ENCODE measurements around the gene PDE2A. TPM values are rescaled to one million over a fixed set of nuclear protein-coding genes. Genes with fewer than 3 reads are reported as not detected.

The PDE2A gene
- total and polyA plus RNA-seq, 2 donors (not counting 1 experiment from before 2014, with no cell fraction given) = 0.88 to 2.9 TPM

DNA sequence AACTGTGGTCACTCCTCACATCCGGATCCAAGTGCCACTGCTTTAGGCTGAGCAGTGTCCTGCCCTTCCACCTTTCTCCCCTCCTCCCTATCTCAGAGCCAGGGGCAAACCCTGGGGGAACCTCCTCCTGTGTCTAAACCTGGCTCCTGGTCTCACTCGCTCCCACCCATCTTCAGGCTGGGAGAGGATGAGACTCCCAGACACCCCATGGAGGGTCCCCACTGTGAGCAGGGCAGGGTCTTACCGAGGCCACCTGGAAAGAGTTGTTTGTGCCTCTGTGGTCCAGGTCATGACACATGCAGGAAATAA, 93.6 kb downstream of the PDE2A start:
- intact Hi-C loops (cut with micrococcal nuclease) = no loop called here
- 71% methylated on average over 3 of the region's 3 CpGs for WGBS (ENCODE audit: insufficient coverage)
- Mint-ChIP-seq H3K4me3 (no peak overlapping the region), H3K27me3 (peaks cover 3% of the 10 kb centered on the region), H3K27ac (no peak overlapping the region), H3K4me1 (peaks cover 22% of the 10 kb centered on the region), H3K9me3 (ENCODE audit: insufficient read depth) (no peaks in the 10 kb centered on the region)
- H3K4me3 ChIP-seq (ENCODE audit: control extremely low read depth in 1 of 5, extremely low read depth in 1 of 5, insufficient read depth in 1 of 5, low read depth in 2 of 5, low read length in 4 of 5) = no peak overlapping the region
- peaks cover 15% of the 10 kb centered on the region in 2 donors for H3K4me1 ChIP-seq (ENCODE audit: control insufficient read depth in 2 of 2, insufficient read depth in 2 of 2, low read length in 2 of 2)
- H3K9ac ChIP-seq (ENCODE audit: low read length) = no peak overlapping the region
- ATAC-seq (ENCODE audit: low read depth) (no peak), DNase-seq (no peak)
- no peaks in the 10 kb centered on the region for H3K79me2 ChIP-seq (ENCODE audit: control insufficient read depth, insufficient read depth, low read length)
- TF ChIP-seq, protein P1, sequence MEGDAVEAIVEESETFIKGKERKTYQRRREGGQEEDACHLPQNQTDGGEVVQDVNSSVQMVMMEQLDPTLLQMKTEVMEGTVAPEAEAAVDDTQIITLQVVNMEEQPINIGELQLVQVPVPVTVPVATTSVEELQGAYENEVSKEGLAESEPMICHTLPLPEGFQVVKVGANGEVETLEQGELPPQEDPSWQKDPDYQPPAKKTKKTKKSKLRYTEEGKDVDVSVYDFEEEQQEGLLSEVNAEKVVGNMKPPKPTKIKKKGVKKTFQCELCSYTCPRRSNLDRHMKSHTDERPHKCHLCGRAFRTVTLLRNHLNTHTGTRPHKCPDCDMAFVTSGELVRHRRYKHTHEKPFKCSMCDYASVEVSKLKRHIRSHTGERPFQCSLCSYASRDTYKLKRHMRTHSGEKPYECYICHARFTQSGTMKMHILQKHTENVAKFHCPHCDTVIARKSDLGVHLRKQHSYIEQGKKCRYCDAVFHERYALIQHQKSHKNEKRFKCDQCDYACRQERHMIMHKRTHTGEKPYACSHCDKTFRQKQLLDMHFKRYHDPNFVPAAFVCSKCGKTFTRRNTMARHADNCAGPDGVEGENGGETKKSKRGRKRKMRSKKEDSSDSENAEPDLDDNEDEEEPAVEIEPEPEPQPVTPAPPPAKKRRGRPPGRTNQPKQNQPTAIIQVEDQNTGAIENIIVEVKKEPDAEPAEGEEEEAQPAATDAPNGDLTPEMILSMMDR (IDR thresholded peaks at IDR 0.05) = no peak
- TF ChIP-seq EZH2 (IDR thresholded peaks at IDR 0.05; ENCODE audit: borderline replicate concordance, insufficient read depth, low read depth, low read length, poor library complexity, severe bottlenecking) = no peak
- H3K27me3 ChIP-seq (replicated peaks in 1 of 4; ENCODE audit: control extremely low read depth in 1 of 4, control insufficient read depth in 3 of 4, insufficient read depth in 4 of 4, low read length in 3 of 4) = peaks cover 0 to 10% (median 0%) of the 10 kb centered on the region in 4 experiments
- ChIA-PET POLR2A (no interaction called here), CTCF (no interaction called here)
- no peak overlapping the region for H3K27ac ChIP-seq (ENCODE audit: low read length in 2 of 2)
- no peaks in the 10 kb centered on the region for H4K20me1 ChIP-seq (ENCODE audit: control insufficient read depth, insufficient read depth, low read length, poor library complexity, severe bottlenecking)
- H3K36me3 ChIP-seq (replicated peaks in 1 of 2; ENCODE audit: control extremely low read depth in 1 of 2, control insufficient read depth in 1 of 2, extremely low read depth in 1 of 2, insufficient read depth in 2 of 2, low read length in 1 of 2) = no peaks in the 10 kb centered on the region
- H3K9me3 ChIP-seq (ENCODE audit: control extremely low read depth in 1 of 3, control insufficient read depth in 2 of 3, insufficient read depth in 1 of 3, low read length in 2 of 3) = peaks cover 0 to 3% (median 0%) of the 10 kb centered on the region in 3 donors
- H3K4me2 ChIP-seq (replicated peaks; ENCODE audit: low read depth, low read length, poor library complexity, severe bottlenecking) = no peak overlapping the region
- H2AFZ ChIP-seq (ENCODE audit: insufficient read depth, low read depth, low read length, poor library complexity, severe bottlenecking) = no peak overlapping the region

DNA sequence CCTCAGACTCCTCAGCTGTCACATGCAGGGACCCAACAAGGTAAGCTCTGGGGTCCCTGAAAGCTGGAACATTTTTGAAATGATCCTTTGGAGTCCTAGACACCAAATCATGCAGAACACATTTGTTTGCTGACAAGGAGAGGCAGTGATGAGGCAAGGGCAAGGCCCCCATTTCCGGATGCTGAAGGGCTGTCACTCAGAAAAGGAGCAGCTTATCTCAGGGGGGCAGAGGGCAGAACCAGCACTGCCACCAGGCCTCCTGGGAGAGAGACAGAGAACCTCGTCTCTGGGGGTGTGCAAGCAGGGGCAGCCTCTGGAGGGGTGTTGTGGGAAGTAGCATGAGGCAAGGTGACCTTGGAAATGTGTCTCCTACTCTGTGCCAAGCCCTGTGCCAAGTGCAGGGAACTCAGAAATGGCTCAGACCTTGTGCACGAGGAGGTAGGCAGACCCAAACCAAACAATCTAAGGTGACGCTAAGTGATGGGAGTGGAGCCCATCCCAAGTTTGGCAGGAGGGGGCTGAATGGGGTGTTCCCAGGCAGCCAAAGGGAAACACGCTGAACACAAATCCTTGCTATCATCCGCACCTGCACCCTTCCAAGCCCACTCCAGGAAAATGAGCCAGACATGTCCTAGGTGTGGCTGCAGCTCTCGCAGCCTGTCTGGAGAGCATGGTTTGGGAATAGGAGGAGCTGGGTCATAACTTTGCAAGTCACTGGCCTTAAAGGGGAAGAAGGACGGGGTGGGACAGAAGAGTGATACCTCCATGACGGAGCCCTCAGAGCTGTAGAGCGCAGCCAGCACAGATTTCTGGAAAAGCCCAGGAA, 94.2 kb downstream of the PDE2A start:
- no peaks in the 10 kb centered on the region for H3K9me3 Mint-ChIP-seq (ENCODE audit: insufficient read depth)
- peaks cover 16% of the 10 kb centered on the region for H3K4me1 Mint-ChIP-seq
- no peak overlapping the region for H3K4me2 ChIP-seq (replicated peaks; ENCODE audit: low read depth, low read length, poor library complexity, severe bottlenecking)
- H3K4me3 ChIP-seq (ENCODE audit: control extremely low read depth in 1 of 5, extremely low read depth in 1 of 5, insufficient read depth in 1 of 5, low read depth in 2 of 5, low read length in 4 of 5) = no peak overlapping the region
- ChIA-PET CTCF (interaction anchor here (0.7 kb wide), 1 partner anchor 8 kb away, joined by 3 read pairs; no protein-coding TSS in a partner anchor), POLR2A (no interaction called here)
- no peak for ATAC-seq (ENCODE audit: low read depth)
- no peaks in the 10 kb centered on the region for H3K79me2 ChIP-seq (ENCODE audit: control insufficient read depth, insufficient read depth, low read length)
- no peaks in the 10 kb centered on the region for H4K20me1 ChIP-seq (ENCODE audit: control insufficient read depth, insufficient read depth, low read length, poor library complexity, severe bottlenecking)
- no peak overlapping the region for H3K4me3 Mint-ChIP-seq
- WGBS (ENCODE audit: insufficient coverage) = 71% methylated on average over 6 of the region's 10 CpGs
- H3K4me1 ChIP-seq (ENCODE audit: control insufficient read depth in 2 of 2, insufficient read depth in 2 of 2, low read length in 2 of 2) = peaks cover 9 to 10% of the 10 kb centered on the region in 2 donors
- H3K27ac ChIP-seq (ENCODE audit: low read length in 2 of 2) = no peak overlapping the region
- no peak for DNase-seq
- peaks cover 4% of the 10 kb centered on the region for H3K27me3 Mint-ChIP-seq
- intact Hi-C loops (cut with micrococcal nuclease) = no loop called here
- TF ChIP-seq, protein P1 (IDR thresholded peaks at IDR 0.05) = no peak
- no peak for TF ChIP-seq EZH2 (IDR thresholded peaks at IDR 0.05; ENCODE audit: borderline replicate concordance, insufficient read depth, low read depth, low read length, poor library complexity, severe bottlenecking)
- H3K27ac Mint-ChIP-seq = no peak overlapping the region
- H3K27me3 ChIP-seq (replicated peaks in 1 of 4; ENCODE audit: control extremely low read depth in 1 of 4, control insufficient read depth in 3 of 4, insufficient read depth in 4 of 4, low read length in 3 of 4) = peaks cover 0 to 7% (median 0%) of the 10 kb centered on the region in 4 experiments
- peaks cover 0 to 3% (median 0%) of the 10 kb centered on the region in 3 donors for H3K9me3 ChIP-seq (ENCODE audit: control extremely low read depth in 1 of 3, control insufficient read depth in 2 of 3, insufficient read depth in 1 of 3, low read length in 2 of 3)
- H2AFZ ChIP-seq (ENCODE audit: insufficient read depth, low read depth, low read length, poor library complexity, severe bottlenecking) = no peak overlapping the region
- no peak overlapping the region for H3K9ac ChIP-seq (ENCODE audit: low read length)
- H3K36me3 ChIP-seq (replicated peaks in 1 of 2; ENCODE audit: control extremely low read depth in 1 of 2, control insufficient read depth in 1 of 2, extremely low read depth in 1 of 2, insufficient read depth in 2 of 2, low read length in 1 of 2) = no peaks in the 10 kb centered on the region

Measured in B cell (primary cell).